ENCODE measurements around the gene TMEM266.
"Not testable (repeated sequence)": the region's sequence is repeated elsewhere in the genome, so short reads cannot be mapped to it uniquely, and the experiment has no call there.

TMEM266 gene, protein sequence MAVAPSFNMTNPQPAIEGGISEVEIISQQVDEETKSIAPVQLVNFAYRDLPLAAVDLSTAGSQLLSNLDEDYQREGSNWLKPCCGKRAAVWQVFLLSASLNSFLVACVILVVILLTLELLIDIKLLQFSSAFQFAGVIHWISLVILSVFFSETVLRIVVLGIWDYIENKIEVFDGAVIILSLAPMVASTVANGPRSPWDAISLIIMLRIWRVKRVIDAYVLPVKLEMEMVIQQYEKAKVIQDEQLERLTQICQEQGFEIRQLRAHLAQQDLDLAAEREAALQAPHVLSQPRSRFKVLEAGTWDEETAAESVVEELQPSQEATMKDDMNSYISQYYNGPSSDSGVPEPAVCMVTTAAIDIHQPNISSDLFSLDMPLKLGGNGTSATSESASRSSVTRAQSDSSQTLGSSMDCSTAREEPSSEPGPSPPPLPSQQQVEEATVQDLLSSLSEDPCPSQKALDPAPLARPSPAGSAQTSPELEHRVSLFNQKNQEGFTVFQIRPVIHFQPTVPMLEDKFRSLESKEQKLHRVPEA

DNA sequence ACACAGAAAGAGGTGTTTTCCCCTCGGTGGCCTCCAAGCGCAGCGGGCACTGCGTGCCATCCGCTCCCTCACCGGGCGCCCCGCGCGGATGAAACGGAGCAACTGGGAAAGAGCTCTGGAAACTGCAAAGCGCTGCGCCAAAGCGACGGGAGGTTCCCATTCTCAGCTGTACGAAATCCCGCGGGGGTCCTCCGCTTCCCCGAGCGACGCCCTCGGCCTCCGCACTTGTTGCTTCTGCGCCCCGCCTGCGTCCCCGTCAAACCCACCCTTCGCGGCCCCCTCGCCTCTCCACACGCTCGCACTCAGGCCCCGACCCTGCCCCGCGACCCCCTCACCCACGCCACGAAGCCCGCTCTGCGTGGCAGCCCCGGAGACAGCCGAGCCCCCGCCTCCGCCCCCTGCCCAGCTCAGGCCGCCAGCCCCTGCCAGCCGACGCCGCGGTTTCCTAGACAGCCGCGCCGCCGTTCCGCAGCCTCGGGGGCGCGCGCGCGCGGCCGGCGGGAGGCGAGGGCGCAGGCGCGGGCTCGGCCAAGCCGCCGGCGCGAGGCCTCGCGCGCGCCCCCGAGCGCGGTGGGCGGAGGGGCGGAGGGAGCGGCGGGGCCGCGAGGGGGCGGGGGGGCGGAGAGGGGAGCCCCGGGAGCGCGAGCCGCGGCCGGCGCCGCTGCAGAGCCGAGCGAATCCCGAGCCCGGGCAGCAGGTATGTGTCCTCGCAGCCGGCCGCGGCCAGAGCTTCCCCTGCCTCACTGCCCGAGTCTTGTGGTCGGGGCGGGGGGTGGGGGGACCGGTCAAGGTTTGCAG lies at the start of gene TMEM266:
Gene TMEM266 (plus strand): TSS at position 666 of the 798 bp plus-strand sequence. CDS start 74,279 bp downstream, outside the sequence.
- peak; percentile 58 for DNase-seq (ENCODE audit: insufficient read length, low spot score)
- TF ChIP-seq, protein P1, sequence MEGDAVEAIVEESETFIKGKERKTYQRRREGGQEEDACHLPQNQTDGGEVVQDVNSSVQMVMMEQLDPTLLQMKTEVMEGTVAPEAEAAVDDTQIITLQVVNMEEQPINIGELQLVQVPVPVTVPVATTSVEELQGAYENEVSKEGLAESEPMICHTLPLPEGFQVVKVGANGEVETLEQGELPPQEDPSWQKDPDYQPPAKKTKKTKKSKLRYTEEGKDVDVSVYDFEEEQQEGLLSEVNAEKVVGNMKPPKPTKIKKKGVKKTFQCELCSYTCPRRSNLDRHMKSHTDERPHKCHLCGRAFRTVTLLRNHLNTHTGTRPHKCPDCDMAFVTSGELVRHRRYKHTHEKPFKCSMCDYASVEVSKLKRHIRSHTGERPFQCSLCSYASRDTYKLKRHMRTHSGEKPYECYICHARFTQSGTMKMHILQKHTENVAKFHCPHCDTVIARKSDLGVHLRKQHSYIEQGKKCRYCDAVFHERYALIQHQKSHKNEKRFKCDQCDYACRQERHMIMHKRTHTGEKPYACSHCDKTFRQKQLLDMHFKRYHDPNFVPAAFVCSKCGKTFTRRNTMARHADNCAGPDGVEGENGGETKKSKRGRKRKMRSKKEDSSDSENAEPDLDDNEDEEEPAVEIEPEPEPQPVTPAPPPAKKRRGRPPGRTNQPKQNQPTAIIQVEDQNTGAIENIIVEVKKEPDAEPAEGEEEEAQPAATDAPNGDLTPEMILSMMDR (IDR thresholded peaks at IDR 0.05; ENCODE audit: insufficient read depth, missing control alignments): no peak
- FAIRE-seq: no peak

DNA sequence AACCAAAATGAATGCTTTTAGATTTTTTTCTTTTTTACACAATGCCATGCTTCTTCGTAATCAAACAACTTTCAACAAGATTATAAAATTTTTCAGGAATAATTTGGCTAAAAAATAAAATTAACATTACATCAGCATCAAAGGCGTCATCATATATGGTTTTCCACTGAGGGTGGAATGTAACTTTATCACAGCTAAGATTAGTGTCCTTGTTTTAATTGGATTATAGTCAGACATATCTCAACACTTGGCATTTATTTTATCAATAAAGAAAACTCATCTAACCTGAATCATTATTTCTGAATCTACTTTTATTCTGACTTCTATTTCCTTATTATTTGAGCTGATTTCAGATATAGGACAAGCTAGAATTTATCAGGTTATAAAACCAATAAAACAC lies 49.2 kb upstream of the TMEM266 start:
- TF ChIP-seq, protein P1 (IDR thresholded peaks at IDR 0.05; ENCODE audit: insufficient read depth, missing control alignments): no peak
- FAIRE-seq (no peak), DNase-seq (ENCODE audit: insufficient read length, low spot score) (no peak)

- DNase-seq (ENCODE audit: insufficient read length, low spot score) (no peak), FAIRE-seq (no peak)
- TF ChIP-seq, protein P1 (IDR thresholded peaks at IDR 0.05; ENCODE audit: insufficient read depth, missing control alignments): no peak
These were observed 47.9 kb upstream of the TMEM266 start, which contains the start of gene NRG4 for GRCh38 chr15:76011627-76012551. TSS of gene NRG4 (minus strand) at chr15:76012424. CDS start at chr15:76011230, 1,194 bp downstream.

GRCh38 chr15:76013470-76013869 lies 46.3 kb upstream of the TMEM266 start:
- not testable (repeated sequence) for DNase-seq (ENCODE audit: insufficient read length, low spot score); FAIRE-seq

- DNase-seq (ENCODE audit: insufficient read length, low spot score) (no peak), FAIRE-seq (no peak)
- TF ChIP-seq, protein P1 (IDR thresholded peaks at IDR 0.05; ENCODE audit: insufficient read depth, missing control alignments): no peak
These were observed 35.6 kb upstream of the TMEM266 start for GRCh38 chr15:76024021-76024768.

DNA sequence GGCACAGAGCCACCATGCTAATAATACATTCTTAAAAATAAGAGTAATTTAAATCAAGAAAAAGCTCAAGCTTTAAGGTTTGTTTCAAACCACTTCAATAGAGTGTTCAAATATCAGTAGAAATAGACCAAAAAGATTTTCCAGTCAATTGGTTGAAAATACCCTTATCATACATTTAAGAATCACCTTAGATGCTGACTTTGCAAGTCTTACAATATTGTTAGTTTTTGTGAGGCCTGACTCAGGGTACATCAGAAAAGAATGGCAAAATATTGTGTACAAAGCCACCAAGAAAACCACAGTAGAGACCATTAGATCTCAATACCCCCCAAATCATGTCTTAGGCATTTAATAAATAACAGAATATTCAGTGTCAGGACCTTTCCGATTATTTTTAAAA lies 27.7 kb upstream of the TMEM266 start:
- no peak for DNase-seq (ENCODE audit: insufficient read length, low spot score)
- FAIRE-seq: no peak
- TF ChIP-seq, protein P1 (IDR thresholded peaks at IDR 0.05; ENCODE audit: insufficient read depth, missing control alignments): no peak

Data from D721Med (cell line).